Thyroid gland (tissue), 4 donors: ENCODE measurements around the gene SPATA24.

Source experiments
- POLR2A ChIP-seq, 2 donors: fragments of 450-650 bp; IDR thresholded peaks; one replicate each; pipeline ENCODE4 v1.6.1; 2017; ENCODE audit warnings: antibody characterized with exemption in 2 of 2, mild to moderate bottlenecking in 2 of 2, moderate library complexity in 1 of 2
- TF ChIP-seq, protein P1 (sequence below), 6 experiments: fragments of 200-600 bp in 3 of 6; fragments of 450-650 bp in 3 of 6; sonication (generic) in 3 of 6; IDR thresholded peaks; one replicate each; pipeline ENCODE4 v1.5.1; 2016 to 2019; ENCODE audit warnings: antibody characterized with exemption in 6 of 6, mild to moderate bottlenecking in 2 of 6, inconsistent platforms in 1 of 6, moderate library complexity in 1 of 6

DNA sequence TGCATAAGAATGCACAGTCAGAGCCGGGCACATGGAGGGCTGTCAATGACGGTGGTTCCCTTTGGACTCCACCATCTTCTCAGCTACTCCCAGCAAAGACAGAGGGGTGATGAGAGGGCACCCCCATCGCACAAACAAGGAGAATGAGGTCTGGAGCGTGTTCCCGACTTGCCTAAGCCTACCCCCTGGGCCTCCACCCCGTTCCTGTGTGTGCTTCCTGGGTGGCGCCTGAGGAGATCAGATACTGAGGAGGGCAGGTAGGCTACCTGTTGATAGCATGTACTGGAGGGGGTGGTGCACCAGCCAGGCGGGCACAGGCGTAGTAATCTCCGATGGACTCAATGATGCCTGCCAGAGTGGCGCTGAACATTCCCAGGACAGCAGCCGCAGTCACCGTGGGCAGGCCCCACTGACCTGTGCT is 24.9 kb downstream of the SPATA24 start:
- TF ChIP-seq, protein P1, sequence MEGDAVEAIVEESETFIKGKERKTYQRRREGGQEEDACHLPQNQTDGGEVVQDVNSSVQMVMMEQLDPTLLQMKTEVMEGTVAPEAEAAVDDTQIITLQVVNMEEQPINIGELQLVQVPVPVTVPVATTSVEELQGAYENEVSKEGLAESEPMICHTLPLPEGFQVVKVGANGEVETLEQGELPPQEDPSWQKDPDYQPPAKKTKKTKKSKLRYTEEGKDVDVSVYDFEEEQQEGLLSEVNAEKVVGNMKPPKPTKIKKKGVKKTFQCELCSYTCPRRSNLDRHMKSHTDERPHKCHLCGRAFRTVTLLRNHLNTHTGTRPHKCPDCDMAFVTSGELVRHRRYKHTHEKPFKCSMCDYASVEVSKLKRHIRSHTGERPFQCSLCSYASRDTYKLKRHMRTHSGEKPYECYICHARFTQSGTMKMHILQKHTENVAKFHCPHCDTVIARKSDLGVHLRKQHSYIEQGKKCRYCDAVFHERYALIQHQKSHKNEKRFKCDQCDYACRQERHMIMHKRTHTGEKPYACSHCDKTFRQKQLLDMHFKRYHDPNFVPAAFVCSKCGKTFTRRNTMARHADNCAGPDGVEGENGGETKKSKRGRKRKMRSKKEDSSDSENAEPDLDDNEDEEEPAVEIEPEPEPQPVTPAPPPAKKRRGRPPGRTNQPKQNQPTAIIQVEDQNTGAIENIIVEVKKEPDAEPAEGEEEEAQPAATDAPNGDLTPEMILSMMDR (IDR thresholded peaks at IDR 0.05), result no peak
- TF ChIP-seq POLR2A (IDR thresholded peaks at IDR 0.05), result no peak
